Thyroid gland (tissue), 4 donors: ENCODE measurements around the gene LKAAEAR1. TPM values are rescaled to one million over a fixed set of nuclear protein-coding genes. Genes with fewer than 3 reads are reported as not detected.

Source experiments
- DNase-seq, 2 donors: peaks; one replicate each; pipeline ENCODE4 v3.0.0-alpha.2; 2019
- H3K27ac ChIP-seq, 3 donors: fragments of 200-600 bp; sonication (generic); 1 replicate in 2 of 3; 2 replicates in 1 of 3; pipeline ENCODE4 v1.5.1; 2016 to 2019; ENCODE audit warnings: mild to moderate bottlenecking in 1 of 3, moderate library complexity in 1 of 3
- H3K27me3 ChIP-seq: fragments of 200-600 bp; sonication (generic); one replicate; pipeline ENCODE4 v1.5.1; 2019
- H3K36me3 ChIP-seq, 2 donors: fragments of 200-600 bp; sonication (generic); one replicate each; pipeline ENCODE4 v1.5.1; 2016 to 2019
- H3K4me1 ChIP-seq, 2 donors: fragments of 200-600 bp; sonication (generic); one replicate each; pipeline ENCODE4 v1.5.1; 2017 to 2019
- H3K4me3 ChIP-seq, 3 donors: fragments of 200-600 bp; sonication (generic); replicated peaks in 1 of 3; 1 replicate in 2 of 3; 2 replicates in 1 of 3; pipeline ENCODE4 v1.5.1; 2016; ENCODE audit warnings: mild to moderate bottlenecking in 1 of 3
- H3K9me3 ChIP-seq: fragments of 200-600 bp; sonication (generic); one replicate; pipeline ENCODE4 v1.5.1; 2017
- POLR2A ChIP-seq, 2 donors: fragments of 450-650 bp; IDR thresholded peaks; one replicate each; pipeline ENCODE4 v1.6.1; 2017; ENCODE audit warnings: antibody characterized with exemption in 2 of 2, mild to moderate bottlenecking in 2 of 2, moderate library complexity in 1 of 2
- WGBS, 2 donors: methylation state at CpG; one replicate each; pipeline ENCODE4 v1.1.5; 2017; 5-methylcytosine and 5-hydroxymethylcytosine counted together
- intact Hi-C: fragments of 100-400 bp; cut with DNase I; formaldehyde crosslinking; loops from one replicate; pipeline ENCODE4 v1.15.1; 2023
- total RNA-seq, 4 donors: library from RNA; depleted of rRNA; stranded (reverse); fragments of >200 nt; gene quantifications; one replicate each; pipeline ENCODE4 v1.2.3, GENCODE V29; 2016
- TF ChIP-seq, protein P1 (sequence below), 6 experiments: fragments of 200-600 bp in 3 of 6; fragments of 450-650 bp in 3 of 6; sonication (generic) in 3 of 6; IDR thresholded peaks; one replicate each; pipeline ENCODE4 v1.5.1; 2016 to 2019; ENCODE audit warnings: antibody characterized with exemption in 6 of 6, mild to moderate bottlenecking in 2 of 6, inconsistent platforms in 1 of 6, moderate library complexity in 1 of 6

The LKAAEAR1 gene
- total RNA-seq, 4 donors from 2014 or later, result 1.3 to 1.7 TPM; not detected in 2

DNA sequence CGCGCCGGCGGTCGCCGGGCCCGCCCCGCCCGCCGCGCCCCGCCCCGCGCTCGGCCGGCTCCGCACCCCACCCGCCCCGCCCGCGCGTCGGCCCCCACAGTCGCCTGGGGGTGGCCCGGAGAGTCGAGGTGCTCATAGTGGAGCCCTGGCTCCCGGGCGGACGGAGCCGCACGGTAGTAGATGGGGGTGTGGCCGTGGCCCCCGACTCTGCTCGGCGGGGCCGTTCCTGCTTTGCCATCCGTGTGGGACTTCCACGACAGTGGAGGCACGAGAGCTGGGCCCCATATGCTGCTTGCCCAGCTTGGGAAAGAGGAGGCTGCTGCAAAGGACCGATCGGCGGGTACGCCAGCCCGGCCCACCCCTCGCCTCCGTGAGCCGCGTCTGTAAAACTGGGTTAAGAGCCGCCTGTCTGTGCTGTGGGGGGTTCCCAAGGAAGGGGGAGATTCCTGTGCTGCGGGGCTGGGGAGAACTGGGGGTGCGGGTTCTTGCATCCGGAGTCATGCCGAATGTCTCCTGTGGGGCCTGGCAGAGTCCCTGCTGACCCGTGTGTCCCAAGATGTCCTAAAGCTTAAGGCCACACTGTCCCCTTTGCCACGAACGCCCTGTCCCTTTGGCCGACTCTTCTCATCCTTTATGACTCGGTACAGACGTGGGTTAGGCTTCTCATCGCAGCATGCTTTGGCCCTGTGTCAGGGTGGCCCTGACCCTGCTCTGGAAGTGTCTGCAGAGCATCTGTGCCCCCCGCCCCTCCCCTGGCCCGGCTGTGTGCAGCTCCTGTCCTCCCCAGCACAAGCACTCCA lies 4.0 kb downstream of the LKAAEAR1 start, which contains the start of gene OPRL1:
Gene OPRL1, plus strand, starts transcription at position 70 of the 800 bp plus-strand sequence. CDS start 12,639 bp downstream, outside the sequence.
- DNase-seq, result no peak
- WGBS, 2 donors, result 26 to 30% methylated on average over 12 to 18 of the region's 62 CpGs

DNA sequence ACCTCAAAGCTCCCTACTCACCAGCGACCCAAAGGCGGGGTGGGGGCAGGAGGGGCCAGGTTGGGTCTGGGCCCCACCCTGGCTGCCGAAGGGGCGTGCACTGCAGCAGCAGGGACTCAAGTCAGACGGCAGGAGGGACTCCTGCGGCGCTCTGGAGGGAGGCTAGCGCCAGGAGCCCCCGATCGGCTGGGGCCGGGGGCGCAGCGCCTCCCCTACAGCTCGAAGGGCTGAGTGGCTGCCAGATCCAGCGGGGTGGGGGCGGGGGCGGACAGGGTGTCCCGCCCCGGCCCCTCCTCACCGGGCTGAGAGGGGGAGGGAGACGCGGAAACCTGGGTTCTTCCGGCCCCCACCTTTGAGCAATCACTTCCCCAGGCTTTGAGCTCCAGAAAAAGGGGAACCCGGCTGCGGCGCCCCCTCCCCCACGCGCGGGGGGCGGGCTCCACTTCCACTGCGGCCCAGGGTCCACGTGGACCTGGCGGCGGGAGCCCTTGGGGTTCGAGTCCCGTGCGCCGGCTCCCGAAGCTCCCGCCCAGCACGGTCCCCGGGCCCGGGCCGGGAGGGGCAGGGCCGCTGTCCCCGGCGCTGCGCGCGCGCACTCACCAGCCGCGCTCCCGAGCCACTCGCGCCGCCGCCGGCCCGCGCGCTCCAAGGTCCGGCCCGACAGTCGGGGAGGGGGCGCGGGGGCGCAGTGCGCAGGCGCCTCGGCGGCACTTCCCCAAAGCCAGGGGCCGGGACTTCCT lies 4.8 kb downstream of the LKAAEAR1 start, which contains the start of gene RGS19:
Gene RGS19, minus strand, starts transcription at position 246 of the 740 bp plus-strand sequence. CDS start 2,632 bp downstream, outside the sequence.
- H3K36me3 ChIP-seq, result no peaks in the 10 kb centered on the region
- intact Hi-C loops, result no loop called here
- peak within 1 kb of the TSS; percentile 41 to 77 (median 75) for H3K27ac ChIP-seq
- peaks cover 11 to 35% of the 10 kb centered on the region in 2 donors for H3K4me1 ChIP-seq
- peak within 1 kb of the TSS; percentile 10 to 78 (median 25) for H3K4me3 ChIP-seq
- no peaks in the 10 kb centered on the region for H3K27me3 ChIP-seq
- 7% methylated on average over 3 of the region's 73 CpGs; no CpG with 5 or more reads in 1 of the 2 donors for WGBS, 2 donors
- H3K9me3 ChIP-seq, result no peaks in the 10 kb centered on the region
- peak; percentile 71 to 78 for DNase-seq
- TF ChIP-seq, protein P1, sequence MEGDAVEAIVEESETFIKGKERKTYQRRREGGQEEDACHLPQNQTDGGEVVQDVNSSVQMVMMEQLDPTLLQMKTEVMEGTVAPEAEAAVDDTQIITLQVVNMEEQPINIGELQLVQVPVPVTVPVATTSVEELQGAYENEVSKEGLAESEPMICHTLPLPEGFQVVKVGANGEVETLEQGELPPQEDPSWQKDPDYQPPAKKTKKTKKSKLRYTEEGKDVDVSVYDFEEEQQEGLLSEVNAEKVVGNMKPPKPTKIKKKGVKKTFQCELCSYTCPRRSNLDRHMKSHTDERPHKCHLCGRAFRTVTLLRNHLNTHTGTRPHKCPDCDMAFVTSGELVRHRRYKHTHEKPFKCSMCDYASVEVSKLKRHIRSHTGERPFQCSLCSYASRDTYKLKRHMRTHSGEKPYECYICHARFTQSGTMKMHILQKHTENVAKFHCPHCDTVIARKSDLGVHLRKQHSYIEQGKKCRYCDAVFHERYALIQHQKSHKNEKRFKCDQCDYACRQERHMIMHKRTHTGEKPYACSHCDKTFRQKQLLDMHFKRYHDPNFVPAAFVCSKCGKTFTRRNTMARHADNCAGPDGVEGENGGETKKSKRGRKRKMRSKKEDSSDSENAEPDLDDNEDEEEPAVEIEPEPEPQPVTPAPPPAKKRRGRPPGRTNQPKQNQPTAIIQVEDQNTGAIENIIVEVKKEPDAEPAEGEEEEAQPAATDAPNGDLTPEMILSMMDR (IDR thresholded peaks at IDR 0.05), result no peak
- peak in 1 of 2 donors; percentile 32 for TF ChIP-seq POLR2A (IDR thresholded peaks at IDR 0.05)

More for the DNA sequence above, 4.0 kb downstream of the LKAAEAR1 start, which contains the start of gene OPRL1:
- peak within 1 kb of the TSS; percentile 41 to 77 (median 75) for H3K27ac ChIP-seq
- H3K4me3 ChIP-seq, result peak within 1 kb of the TSS; percentile 10 to 78 (median 25)
- intact Hi-C loops, result no loop called here
- H3K9me3 ChIP-seq, result no peaks in the 10 kb centered on the region
- no peaks in the 10 kb centered on the region for H3K36me3 ChIP-seq
- H3K4me1 ChIP-seq, result peaks cover 11 to 39% of the 10 kb centered on the region in 2 donors
- TF ChIP-seq, protein P1 (IDR thresholded peaks at IDR 0.05), result no peak
- no peak for TF ChIP-seq POLR2A (IDR thresholded peaks at IDR 0.05)
- no peaks in the 10 kb centered on the region for H3K27me3 ChIP-seq

DNA sequence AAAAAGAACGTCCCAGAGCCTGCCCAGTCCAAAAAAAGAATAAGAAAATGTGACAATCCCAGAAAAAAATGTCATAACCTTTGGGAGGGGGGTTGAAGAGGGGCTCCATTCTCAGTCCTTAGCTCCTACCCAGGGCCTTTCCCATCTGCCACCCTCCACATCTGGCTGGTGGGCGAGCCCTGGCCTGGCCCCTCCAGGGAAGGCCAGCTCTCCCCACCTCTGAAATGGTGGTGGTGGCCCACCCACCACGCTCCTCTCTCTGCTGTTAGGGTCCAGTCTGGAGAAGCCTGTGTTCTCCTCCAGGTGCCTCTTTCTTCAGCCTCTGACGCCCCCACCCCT lies 5.3 kb downstream of the LKAAEAR1 start:
- peak overlapping the region in 2 of 3 donors; percentile 71 to 74 for H3K27ac ChIP-seq

DNA sequence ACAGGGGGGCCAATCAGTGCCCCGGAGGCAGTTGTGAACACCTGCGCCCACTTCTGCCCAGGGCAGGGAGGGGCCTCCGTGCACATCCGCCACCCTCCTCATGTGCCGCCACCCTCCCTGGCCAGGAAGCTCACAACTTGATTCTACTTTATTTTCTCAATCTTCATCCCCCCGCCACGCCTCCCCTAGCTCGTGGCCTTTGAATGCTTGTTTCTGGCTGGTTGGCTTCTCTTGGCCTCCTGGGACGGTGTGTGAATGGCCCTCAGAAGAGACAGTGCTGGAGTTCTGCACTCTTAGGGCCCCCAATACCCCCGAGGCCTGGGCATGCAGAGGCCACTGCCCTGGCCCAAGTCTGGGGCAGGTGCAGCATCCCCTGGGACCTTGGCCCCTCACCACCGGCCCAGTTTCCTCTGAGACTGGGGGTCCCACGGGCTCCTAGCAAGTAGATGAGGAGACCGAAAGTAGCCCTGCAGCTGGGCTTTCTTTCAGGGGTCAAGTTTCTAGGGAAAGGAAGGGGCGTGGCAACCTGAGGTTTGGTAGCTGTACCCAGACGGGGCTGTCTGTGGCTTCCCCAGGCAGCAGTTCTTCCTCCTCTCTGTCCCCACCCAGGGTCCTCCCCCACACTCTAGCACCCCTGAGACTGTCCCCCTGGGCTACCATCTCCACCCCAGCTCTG lies 6.2 kb downstream of the LKAAEAR1 start:
- DNase-seq, result no peak
- WGBS, 2 donors, result 59 to 70% methylated on average over 13 of the region's 15 CpGs
- no peak overlapping the region for H3K4me3 ChIP-seq

More for the DNA sequence above, 5.3 kb downstream of the LKAAEAR1 start:
- Histone ChIP-seq H3K9me3 (no peaks in the 10 kb centered on the region), H3K4me3 (peak overlapping the region; percentile 10 to 78 (median 25)), H3K4me1 (peaks cover 11 to 30% of the 10 kb centered on the region in 2 donors), H3K27me3 (no peaks in the 10 kb centered on the region), H3K36me3 (peaks cover 0 to 4% of the 10 kb centered on the region in 2 donors)
- 30 to 34% methylated on average over 3 of the region's 4 CpGs for WGBS, 2 donors
- intact Hi-C loops, result no loop called here
- no peak for DNase-seq
- TF ChIP-seq, protein P1 (IDR thresholded peaks at IDR 0.05), result no peak
- no peak for TF ChIP-seq POLR2A (IDR thresholded peaks at IDR 0.05)

More for the DNA sequence above, 6.2 kb downstream of the LKAAEAR1 start:
- no peak overlapping the region for H3K27ac ChIP-seq
- TF ChIP-seq POLR2A (IDR thresholded peaks at IDR 0.05), result no peak
- TF ChIP-seq, protein P1 (IDR thresholded peaks at IDR 0.05), result no peak
- peaks cover 11 to 21% of the 10 kb centered on the region in 2 donors for H3K4me1 ChIP-seq
- H3K36me3 ChIP-seq, result peaks cover 0 to 10% of the 10 kb centered on the region in 2 donors
- H3K9me3 ChIP-seq, result no peaks in the 10 kb centered on the region
- H3K27me3 ChIP-seq, result no peaks in the 10 kb centered on the region
- intact Hi-C loops, result no loop called here
